GM04503 (cell line): ENCODE measurements around the gene SGF29.
"Not testable (repeated sequence)": the region's sequence is repeated elsewhere in the genome, so short reads cannot be mapped to it uniquely, and the experiment has no call there.

Experiments used
- DNase-seq: peaks from one replicate; pipeline ENCODE4 v3.0.0-alpha.2; 2012; ENCODE audit warnings: low read depth

Gene SGF29

GRCh38 chr16:28532940-28533647, 20.6 kb upstream of the SGF29 start:
- DNase-seq = no peak

GRCh38 chr16:28534542-28535373, 19.0 kb upstream of the SGF29 start:
- DNase-seq = peak; percentile 69

DNA sequence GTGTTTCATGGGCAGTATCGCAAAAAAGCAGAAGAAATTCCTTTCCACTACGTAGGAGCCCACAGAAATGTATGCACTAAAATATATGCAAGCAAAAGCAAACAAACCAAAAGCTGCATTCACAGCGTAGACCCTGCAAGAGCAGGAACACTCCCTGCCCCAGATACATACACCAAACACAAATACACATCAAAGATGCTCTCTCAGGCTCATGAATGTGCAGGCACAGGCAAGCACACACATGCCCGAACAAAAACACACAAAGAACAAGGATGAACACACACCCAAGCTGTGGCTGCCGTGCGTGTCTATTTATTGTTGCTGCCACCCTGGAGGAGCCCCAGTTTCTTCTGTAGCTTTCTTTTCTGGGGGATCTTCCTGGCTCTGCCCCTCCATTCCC, 16.6 kb upstream of the SGF29 start:
- DNase-seq = no peak

DNA sequence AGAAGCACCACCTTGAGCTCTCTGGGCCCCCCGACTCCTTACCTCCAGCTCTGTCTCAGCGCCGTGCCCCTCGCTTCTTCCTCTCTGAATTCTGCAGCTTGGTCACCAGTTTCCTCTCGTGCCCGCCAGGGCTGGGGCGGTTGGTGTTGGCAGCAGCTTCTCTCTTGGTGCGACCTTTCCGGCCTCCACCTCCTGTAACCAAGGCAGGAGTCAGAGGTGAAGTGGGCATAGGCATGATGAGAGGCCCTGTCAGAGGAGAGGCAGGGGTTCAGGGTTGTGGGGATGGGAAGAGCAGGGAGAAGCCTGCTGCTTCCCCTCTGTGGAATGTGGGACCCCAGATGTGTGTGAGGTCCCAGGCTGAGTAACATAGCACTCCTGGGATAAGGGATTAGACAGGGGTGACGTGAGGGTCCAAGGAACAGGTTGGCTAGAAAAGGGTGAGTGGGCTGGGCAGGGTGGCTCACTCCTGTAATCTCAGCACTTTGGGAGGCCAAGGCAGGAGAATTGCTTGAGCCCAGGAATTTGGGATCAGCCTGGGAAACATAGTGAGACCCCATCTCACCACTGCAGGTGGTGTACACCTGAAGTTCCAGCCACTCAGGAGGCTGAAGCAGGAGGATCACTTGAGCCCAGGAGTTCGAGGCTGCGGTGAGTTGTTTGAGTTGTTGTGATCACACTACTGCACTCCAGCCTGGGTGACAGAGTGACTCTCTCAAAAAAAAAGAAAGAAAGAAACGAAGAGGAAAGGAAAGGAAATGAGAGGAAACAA, 15.6 kb upstream of the SGF29 start:
- DNase-seq = no peak

DNA sequence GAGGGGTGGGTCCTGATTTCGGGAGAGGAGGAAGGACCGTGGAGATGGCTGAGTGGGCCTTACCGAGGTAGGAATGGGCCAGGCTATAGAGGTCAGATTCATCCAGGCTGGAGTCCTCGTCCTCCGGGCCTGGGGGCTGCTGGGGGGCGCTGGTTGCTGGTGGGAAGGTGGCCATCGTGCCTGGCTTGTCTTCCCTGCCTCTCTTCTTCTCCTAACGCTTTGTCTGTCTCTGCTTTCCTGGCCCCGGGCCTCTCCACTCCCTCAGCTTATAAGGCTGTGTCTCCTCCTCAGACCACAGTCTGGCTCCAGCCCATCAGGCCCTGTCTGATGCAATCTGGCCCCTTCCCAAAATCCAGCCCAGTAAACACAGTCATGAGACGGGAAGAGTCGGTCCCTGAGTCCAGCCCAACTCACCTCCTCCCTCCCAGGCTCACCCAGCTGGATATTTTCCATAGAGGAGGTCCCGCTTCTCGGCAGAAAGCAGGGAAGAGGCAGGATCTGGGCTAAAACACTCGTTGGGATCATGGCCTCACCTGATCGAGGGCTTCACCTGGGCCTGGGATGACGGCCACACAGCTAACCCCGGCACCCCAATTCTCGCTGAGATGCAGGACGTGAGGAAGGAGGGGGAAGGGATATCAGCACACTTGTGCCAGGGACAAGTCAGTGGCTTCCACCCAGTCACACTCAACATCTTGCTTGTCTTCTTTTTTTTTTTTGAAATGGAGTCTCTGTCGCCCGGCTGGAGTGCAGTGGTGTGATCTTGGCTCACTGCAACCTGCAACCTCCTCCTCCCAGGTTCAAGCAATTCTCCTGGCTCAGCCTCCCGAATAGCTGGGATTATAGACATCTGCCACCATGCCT, 14.8 kb upstream of the SGF29 start, which contains the start of gene NUPR1:
Gene NUPR1, minus strand, starts transcription at position 242 of the 864 bp plus-strand sequence. Its CDS starts 67 bp downstream, at position 175.
- peak; percentile 97 for DNase-seq

DNA sequence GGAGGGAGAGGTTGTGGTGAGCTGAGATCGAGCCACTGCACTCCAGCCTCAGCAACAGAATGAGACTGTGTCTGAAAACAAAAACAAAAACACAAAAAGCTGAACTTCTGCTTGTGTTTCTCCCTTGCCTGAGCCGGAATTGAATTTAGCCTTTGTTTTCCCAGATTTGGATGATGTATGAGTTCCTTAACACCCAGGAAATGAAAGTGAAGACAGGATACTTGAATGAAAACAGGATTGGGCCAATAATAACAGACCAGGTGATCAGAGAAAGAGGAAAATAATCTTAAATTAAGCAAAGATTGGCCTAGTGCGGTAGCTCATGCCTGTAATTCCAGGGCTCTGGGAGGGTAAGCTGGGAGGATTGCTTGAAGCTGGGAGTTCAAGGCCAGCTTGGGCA, 13.4 kb upstream of the SGF29 start:
- DNase-seq = no peak

GRCh38 chr16:28542646-28543045, 11.1 kb upstream of the SGF29 start:
- DNase-seq = no peak

DNA sequence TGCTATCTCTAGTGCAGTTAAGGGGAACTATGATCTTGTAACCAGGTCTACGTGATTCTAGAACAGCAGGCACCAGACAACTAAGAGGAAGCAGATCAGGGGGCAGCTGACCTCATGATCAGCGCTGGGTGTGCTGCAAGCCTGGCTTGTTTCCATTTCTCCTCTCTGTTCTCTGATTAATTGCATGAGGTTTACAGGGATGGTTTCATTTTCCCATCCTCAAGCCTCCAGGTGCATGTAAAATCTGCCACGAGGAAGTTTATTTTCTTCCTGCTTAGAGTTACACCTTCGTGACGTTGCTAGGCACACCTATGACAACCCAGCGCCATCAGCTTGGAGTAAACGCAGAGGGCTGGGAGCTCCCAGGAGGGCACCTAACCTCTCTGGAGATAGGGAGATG, 10.6 kb upstream of the SGF29 start:
- no peak for DNase-seq

DNA sequence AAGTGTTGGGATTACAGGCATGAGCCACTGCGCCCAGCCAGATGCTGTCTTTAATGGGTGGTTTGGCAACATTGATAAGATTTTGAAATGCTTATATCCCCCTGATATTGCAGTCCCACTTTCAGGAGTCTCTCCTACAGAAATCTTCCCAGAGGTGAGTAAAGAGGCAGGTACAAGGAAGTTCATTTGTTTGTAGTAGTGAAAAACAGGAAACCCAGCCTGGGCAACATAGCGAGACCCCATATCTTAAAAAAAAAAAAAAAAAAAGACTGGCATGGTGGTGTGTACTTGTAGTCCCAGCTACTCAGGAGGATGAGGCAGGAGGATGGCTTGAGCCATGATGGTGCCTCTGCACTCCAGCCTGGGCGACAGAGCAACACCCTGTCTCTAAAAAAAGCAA, 8.7 kb upstream of the SGF29 start:
- no peak for DNase-seq

- not testable (repeated sequence) for DNase-seq
Observed at GRCh38 chr16:28545964-28546363, 7.8 kb upstream of the SGF29 start.

DNA sequence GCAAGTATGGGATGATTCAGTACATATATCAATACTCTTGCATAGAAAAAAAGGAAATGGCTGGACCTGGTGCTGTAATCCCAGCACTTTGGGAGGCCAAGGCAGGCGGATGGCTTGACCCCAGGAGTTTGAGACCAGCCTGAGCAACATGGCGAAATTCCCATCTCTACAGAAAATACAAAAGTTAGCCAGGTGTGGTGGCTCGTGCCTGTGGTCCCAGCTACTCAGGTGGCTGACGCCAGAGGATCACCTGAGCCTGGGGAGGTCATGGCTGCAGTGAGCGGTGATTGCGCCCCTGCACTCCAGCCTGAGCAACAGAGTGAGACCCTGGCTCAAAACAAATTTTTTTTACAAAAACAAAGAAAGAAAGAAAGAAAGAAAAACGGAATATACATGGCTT, 7.1 kb upstream of the SGF29 start:
- DNase-seq = no peak

DNA sequence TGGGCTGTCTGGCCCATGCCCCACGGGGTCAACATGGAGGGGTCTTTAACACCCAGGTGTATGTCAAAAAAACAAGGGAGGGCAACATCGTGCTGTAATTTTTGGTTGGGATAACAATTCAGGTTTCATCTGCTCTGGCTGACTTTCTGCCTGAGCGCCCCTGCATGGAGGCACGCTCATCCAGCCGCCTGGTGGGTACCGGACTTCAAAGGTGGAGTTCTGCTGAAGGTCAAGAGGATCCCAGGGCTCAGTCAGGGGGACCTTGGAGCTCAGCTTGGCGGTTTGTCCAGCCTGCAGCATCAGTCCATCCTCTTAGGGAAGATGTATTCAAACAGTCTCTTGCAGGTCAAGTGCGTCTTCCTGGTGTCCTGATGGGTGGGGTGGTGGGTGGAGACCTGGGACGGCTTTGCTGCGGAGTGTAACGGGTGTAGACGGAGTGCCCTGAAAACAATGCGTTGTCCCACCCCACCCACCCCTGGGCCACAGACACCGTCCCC, 5.4 kb upstream of the SGF29 start:
- no peak for DNase-seq

- no peak for DNase-seq
Observed at GRCh38 chr16:28549301-28549899, 4.3 kb upstream of the SGF29 start.

- DNase-seq = no peak
Observed at GRCh38 chr16:28554634-28555423, 1.1 kb downstream of the SGF29 start.

DNA sequence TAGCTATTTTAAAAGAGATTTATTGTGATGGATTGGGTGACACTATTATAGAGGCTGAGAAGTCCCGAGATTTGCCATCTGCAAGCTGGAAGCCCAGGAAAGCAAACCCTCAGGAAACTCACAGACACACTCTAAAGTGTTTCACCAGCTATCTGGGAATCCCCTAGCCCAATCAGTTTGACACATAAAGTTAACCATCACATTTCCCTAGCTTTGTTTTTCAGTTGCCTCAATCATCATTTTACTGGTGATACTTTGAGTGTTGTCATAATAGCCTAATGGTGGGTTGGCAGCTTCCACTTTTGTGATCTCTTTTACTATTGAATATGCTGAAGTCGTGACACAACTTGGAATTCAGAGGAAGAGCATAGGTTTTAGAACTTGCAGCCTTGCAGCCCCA, 1.8 kb downstream of the SGF29 start:
- DNase-seq = no peak

DNA sequence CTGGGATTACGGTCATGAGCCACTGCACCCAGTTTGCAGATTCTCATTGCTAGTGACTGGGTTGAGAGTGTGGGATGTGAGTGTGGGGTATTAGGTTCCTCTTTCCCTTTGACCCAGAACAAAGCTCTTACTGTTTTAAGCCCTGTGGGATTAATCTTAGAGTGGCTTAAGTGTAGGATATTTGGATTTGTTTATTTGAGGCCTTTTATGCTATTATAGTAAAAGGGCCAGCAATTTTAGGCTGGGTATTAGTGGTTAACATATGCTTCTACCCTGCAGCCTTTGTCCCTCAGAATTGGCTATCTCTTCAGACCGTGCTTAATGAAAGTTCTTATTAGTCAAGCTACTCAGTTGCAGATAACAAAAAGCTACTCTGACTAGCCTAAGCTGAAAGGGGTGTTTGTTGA, 3.2 kb downstream of the SGF29 start:
- no peak for DNase-seq

DNA sequence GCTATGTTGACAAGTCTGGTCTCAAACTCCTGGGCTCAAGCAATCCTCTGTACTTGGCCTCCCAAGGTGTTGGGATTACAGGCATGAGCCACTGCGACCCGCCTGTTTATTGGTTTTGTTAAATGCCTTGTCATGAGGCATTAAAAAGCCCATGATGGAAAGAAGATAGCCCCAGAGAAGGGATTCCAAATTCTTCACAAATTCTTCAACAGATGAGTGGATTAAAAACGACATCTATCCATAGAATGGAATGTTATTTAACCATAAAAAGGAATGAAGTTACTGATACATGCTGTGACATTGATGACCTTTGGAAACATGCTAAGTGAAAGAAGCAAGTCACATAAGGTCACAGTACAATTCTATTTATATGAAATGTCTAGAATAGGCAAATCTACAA, 4.7 kb downstream of the SGF29 start:
- DNase-seq = no peak

- no peak for DNase-seq
Observed at GRCh38 chr16:28561557-28562187, 8.0 kb downstream of the SGF29 start.

DNA sequence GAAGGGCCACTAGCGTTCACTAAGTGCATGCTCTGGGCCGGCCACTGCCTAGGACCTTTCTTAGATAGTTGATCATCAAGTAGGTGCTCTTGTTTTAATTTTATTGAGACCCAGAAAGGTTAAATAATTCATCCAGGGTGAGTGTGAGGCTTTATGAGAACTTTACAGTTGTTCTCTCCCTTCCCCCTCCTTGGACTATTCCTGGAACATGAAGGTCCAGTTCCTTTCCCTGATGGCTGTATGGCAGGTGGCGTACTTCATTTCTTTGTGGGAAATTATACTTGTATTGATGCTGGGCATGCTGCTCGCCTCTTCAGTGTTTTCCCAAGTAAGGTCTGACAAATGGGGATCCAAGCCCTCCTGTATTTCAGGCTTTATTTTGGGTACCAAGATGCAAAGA, 8.5 kb downstream of the SGF29 start:
- no peak for DNase-seq

GRCh38 chr16:28563218-28563617, 9.5 kb downstream of the SGF29 start:
- no peak for DNase-seq
